Aorta (tissue), 5 donors: Measurements from ENCODE around the gene GALNT14. TPM values are rescaled to one million over a fixed set of nuclear protein-coding genes. Genes with fewer than 3 reads are reported as not detected.
"Not testable (repeated sequence)": the region's sequence is repeated elsewhere in the genome, so short reads cannot be mapped to it uniquely, and the experiment has no call there.

Experiments
- ATAC-seq: fragments of 200-7000 bp; cut with Tn5 transposase; one replicate; pipeline ENCODE4 v1.9.1; 2022; ENCODE audit warnings: moderate library complexity; ENCODE audit not compliant: low FRiP score
- DNase-seq, 2 donors: peaks; one replicate each; pipeline ENCODE4 v3.0.0-alpha.2; 2020
- H3K27ac ChIP-seq, 2 donors: one replicate each; pipeline ENCODE4 v1.5.1; 2013; ENCODE audit warnings: low read length in 2 of 2, mild to moderate bottlenecking in 2 of 2, moderate library complexity in 2 of 2, control low read depth in 1 of 2, inconsistent platforms in 1 of 2, low read depth in 1 of 2
- H3K27me3 ChIP-seq, 2 donors: one replicate each; pipeline ENCODE4 v1.6.1; 2013; ENCODE audit warnings: control low read depth in 1 of 2, low read length in 1 of 2, mild to moderate bottlenecking in 1 of 2, moderate library complexity in 1 of 2; ENCODE audit not compliant: insufficient read depth in 2 of 2, control insufficient read depth in 1 of 2
- H3K36me3 ChIP-seq, 2 donors: one replicate each; pipeline ENCODE4 v1.6.1; 2013; ENCODE audit warnings: control low read depth in 1 of 2, low read length in 1 of 2, mild to moderate bottlenecking in 1 of 2; ENCODE audit not compliant: insufficient read depth in 2 of 2, control insufficient read depth in 1 of 2
- H3K4me1 ChIP-seq, 2 donors: one replicate each; pipeline ENCODE4 v1.6.1; 2013; ENCODE audit warnings: low read length in 2 of 2, control low read depth in 1 of 2, mild to moderate bottlenecking in 1 of 2, moderate library complexity in 1 of 2; ENCODE audit not compliant: insufficient read depth in 2 of 2, control insufficient read depth in 1 of 2
- H3K4me3 ChIP-seq, 2 donors: one replicate each; pipeline ENCODE4 v1.5.1; 2013; ENCODE audit warnings: low read length in 2 of 2, control low read depth in 1 of 2, mild to moderate bottlenecking in 1 of 2
- H3K9me3 ChIP-seq: one replicate; pipeline ENCODE4 v1.6.1; 2013; ENCODE audit warnings: mild to moderate bottlenecking, low read length; ENCODE audit not compliant: control insufficient read depth
- WGBS, 2 donors: extraction: QIAGEN DNeasy Blood & Tissue Kit; methylation state at CpG; one replicate each; pipeline ENCODE4 v1.1.7; 2013; 5-methylcytosine and 5-hydroxymethylcytosine counted together
- intact Hi-C, 2 donors: fragments of 100-400 bp; cut with DNase I; formaldehyde crosslinking; loops; one replicate each; pipeline versions ENCODE4 v1.14.2 to v1.15.0; 2022
- polyA plus RNA-seq, 2 donors: library from polyadenylated mRNA; stranded (reverse); fragments of 200-250 nt; gene quantifications; one replicate each; pipeline ENCODE4 v1.2.3, GENCODE V29; 2013
- total RNA-seq, 2 donors: library from RNA; stranded (reverse); fragmentation: NEBNext Ultra II Directional; extraction: Animal tissue kit (Norgen Biotek cat#: 25700); gene quantifications; one replicate each; pipeline ENCODE4 v1.2.1, GENCODE V29; 2021
- donor health status: healthy with polysubstance abuse.
- donor health status: Bipolar disorder and iron deficiency.
- donor health status: DM: no; HTN: no; CAD: no.
- donor health status: DM: no; HTN: no; CAD: no.
- donor health status: DM: yes; HTN: yes; CAD: no.

Gene GALNT14
- total and polyA plus RNA-seq, 4 donors = 0.74 to 1.7 (median 1.2) TPM; not detected in 1

DNA sequence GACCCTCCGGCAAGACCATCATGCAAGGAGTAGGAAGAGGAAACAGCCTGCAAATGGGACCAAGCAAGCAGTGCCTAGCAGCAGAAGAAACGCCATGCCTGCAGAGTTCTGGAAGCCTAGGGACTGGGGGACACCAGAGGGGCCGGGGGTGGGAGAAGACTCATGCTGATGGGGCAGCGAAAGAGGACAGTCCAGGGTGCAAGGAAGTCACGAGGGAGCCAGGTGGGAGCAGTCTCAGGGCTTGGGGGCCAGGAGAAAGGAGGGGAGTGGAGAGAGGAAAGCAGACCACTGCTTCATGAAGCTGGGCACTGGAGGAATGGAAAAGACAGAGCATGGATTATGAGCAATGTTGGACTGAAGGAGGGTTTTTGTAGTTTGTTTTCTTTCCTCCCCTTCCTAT, 211.6 kb downstream of the GALNT14 start:
- H3K4me3 ChIP-seq = no peak overlapping the region
- no peaks in the 10 kb centered on the region for H3K4me1 ChIP-seq
- H3K27ac ChIP-seq = no peak overlapping the region
- no peaks in the 10 kb centered on the region for H3K36me3 ChIP-seq
- no peaks in the 10 kb centered on the region for H3K27me3 ChIP-seq
- intact Hi-C loops = no loop called here
- ATAC-seq (no peak), DNase-seq (no peak)
- 82 to 85% methylated on average over 5 of the region's 5 CpGs for WGBS, 2 donors
- H3K9me3 ChIP-seq = no peaks in the 10 kb centered on the region

DNA sequence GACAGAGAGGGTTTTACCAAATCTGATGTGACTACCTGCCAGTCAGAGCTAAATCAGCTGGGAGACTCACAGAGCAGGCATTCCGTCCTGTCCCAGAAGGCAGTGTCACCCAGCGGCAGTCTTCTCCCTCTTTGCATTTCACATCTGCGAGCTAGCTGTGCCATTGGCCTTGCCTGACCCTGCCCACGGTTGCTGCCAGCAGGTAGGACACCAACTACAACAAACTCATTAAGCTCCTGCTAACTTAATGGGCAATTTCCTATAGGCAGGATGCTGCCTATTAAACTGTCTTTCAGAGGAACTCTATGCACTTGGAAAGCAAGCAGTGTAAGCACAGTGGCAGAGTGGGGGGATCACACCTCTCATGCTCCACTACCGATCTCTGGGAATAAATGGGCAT, 214.6 kb downstream of the GALNT14 start:
- 84 to 87% methylated on average over 5 of the region's 5 CpGs for WGBS, 2 donors
- Histone ChIP-seq H3K36me3 (no peaks in the 10 kb centered on the region), H3K4me3 (no peak overlapping the region), H3K9me3 (no peaks in the 10 kb centered on the region), H3K27me3 (no peaks in the 10 kb centered on the region), H3K27ac (no peak overlapping the region), H3K4me1 (no peaks in the 10 kb centered on the region)
- intact Hi-C loops = no loop called here
- DNase-seq (no peak), ATAC-seq (no peak)

DNA sequence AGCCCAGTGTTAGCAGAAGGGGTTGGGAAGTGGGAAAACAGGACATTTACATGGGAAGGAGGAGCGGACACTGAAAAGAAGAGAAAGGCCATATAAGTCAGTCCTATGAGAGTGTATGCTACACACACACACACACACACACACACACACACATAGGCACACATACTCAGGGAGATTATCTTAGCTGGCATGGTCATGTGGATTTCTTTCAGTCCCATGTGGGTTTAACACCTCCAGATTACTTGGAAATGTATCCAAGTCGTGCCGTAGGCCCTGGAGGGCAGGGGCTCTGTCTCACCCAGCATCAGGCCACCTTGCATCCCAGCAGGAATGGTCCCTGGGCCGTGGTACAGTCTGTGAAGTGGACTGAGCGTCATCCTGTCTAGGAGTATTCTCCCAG, 217.7 kb downstream of the GALNT14 start:
- Histone ChIP-seq H3K27me3 (no peaks in the 10 kb centered on the region), H3K4me3 (no peak overlapping the region), H3K27ac (no peak overlapping the region), H3K4me1 (no peaks in the 10 kb centered on the region), H3K36me3 (no peaks in the 10 kb centered on the region), H3K9me3 (no peaks in the 10 kb centered on the region)
- ATAC-seq (no peak), DNase-seq (no peak)
- WGBS, 2 donors = 89 to 90% methylated on average over 5 of the region's 5 CpGs
- intact Hi-C loops = no loop called here

DNA sequence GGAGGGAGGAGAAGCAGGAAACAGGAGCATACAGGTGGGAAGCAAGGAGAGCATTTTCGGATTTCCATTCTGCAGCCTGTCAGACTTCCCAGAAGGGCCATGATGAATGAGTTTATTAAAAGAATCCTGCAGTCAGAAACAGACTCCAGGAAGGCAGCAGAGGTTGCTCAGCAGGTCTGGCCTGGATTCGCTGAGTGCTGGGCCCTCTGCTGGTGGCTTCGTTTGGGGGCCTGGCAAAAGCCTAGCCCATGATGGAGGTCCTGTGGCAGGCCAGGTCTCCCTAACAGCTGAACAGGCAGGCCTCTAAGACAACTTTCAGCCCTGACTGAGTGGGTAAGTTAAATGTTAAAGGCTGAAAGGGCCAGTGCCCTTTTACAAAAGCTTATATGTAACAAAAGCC, 222.8 kb downstream of the GALNT14 start:
- H3K4me3 ChIP-seq = no peak overlapping the region
- DNase-seq (no peak), ATAC-seq (no peak)
- H3K9me3 ChIP-seq = no peaks in the 10 kb centered on the region
- WGBS, 2 donors = 55 to 61% methylated on average over 3 of the region's 3 CpGs
- intact Hi-C loops = no loop called here
- H3K27me3 ChIP-seq = no peaks in the 10 kb centered on the region
- no peaks in the 10 kb centered on the region for H3K4me1 ChIP-seq
- H3K36me3 ChIP-seq = no peaks in the 10 kb centered on the region
- H3K27ac ChIP-seq = no peak overlapping the region

DNA sequence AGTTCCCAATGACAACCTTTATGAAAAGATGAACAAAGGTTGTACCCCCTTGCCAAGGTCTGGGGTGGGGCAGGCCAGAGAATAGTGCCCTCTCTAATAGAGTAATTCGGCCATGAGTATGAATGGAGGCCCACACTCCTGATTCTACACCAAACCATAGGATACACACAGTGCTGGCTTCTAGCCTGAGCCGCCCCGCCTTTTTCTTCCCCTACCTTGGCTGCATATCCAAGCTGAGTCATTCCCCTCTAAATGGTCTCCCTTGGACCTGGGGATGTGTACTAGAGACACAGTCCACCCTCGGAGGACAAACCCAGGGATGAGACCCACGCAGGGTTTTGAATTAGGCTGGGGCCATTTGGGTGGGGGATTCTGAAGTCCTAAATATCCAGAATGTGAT, 223.8 kb downstream of the GALNT14 start:
- DNase-seq (no peak), ATAC-seq (no peak)
- Histone ChIP-seq H3K9me3 (no peaks in the 10 kb centered on the region), H3K27ac (no peak overlapping the region), H3K4me1 (no peaks in the 10 kb centered on the region), H3K27me3 (no peaks in the 10 kb centered on the region), H3K36me3 (no peaks in the 10 kb centered on the region), H3K4me3 (no peak overlapping the region)
- 95 to 97% methylated on average over 5 of the region's 5 CpGs for WGBS, 2 donors
- intact Hi-C loops = no loop called here

- 89 to 94% methylated on average over 5 of the region's 5 CpGs for WGBS, 2 donors
- Histone ChIP-seq H3K4me3 (no peak overlapping the region), H3K9me3 (no peaks in the 10 kb centered on the region), H3K4me1 (no peaks in the 10 kb centered on the region), H3K27ac (no peak overlapping the region), H3K27me3 (no peaks in the 10 kb centered on the region), H3K36me3 (no peaks in the 10 kb centered on the region)
- no peak for ATAC-seq
- no peak for DNase-seq
- intact Hi-C loops = no loop called here
These were observed 226.2 kb downstream of the GALNT14 start for GRCh38 chr2:30912056-30912455.

- H3K36me3 ChIP-seq = no peaks in the 10 kb centered on the region
- DNase-seq (no peak), ATAC-seq (no peak)
- no peak overlapping the region for H3K4me3 ChIP-seq
- intact Hi-C loops = no loop called here
- no peak overlapping the region for H3K27ac ChIP-seq
- 78 to 82% methylated on average over 9 of the region's 9 CpGs for WGBS, 2 donors
- no peaks in the 10 kb centered on the region for H3K4me1 ChIP-seq
- H3K9me3 ChIP-seq = no peaks in the 10 kb centered on the region
- no peaks in the 10 kb centered on the region for H3K27me3 ChIP-seq
These were observed 226.9 kb downstream of the GALNT14 start for GRCh38 chr2:30911327-30911726.

DNA sequence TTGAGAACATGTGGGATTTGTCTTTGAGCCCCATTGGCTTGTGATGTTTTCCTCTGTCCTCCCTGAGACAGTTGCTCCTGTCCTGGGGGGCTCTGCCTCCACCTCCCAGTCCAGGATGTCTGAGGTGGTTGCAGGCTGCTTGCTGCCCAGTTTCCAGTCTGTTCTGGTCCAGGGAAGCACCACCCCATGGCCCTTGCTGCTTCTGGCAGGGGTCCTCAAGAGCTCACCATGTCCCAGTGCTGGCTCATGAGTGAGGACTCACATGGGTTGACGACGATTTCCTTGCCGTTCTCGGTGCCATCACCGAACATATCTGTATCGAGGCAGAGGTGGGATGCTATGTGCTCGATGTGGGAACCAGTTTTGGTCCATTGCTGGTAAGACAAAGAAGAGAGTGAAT, 227.6 kb downstream of the GALNT14 start:
- whole genome bisulfite sequencing, 2 donors = 91% methylated on average over 7 of the region's 7 CpGs
- Histone ChIP-seq H3K27ac (no peak overlapping the region), H3K9me3 (no peaks in the 10 kb centered on the region), H3K4me1 (no peaks in the 10 kb centered on the region), H3K27me3 (no peaks in the 10 kb centered on the region), H3K36me3 (no peaks in the 10 kb centered on the region), H3K4me3 (no peak overlapping the region)
- ATAC-seq = no peak
- no peak for DNase-seq
- intact Hi-C loops = no loop called here

- DNase-seq, H3K27ac ChIP-seq, intact Hi-C loops, ATAC-seq, H3K27me3 ChIP-seq, H3K36me3 ChIP-seq, H3K4me1 ChIP-seq, H3K9me3 ChIP-seq, H3K4me3 ChIP-seq: not testable (repeated sequence)
- WGBS, 2 donors = 66 to 83% methylated on average over 11 to 14 of the region's 14 CpGs
These were observed 233.8 kb downstream of the GALNT14 start for GRCh38 chr2:30904437-30904836.
